Effector CD4-positive, alpha-beta T cell (primary cell): ENCODE data around the gene SYNPO.

Source experiments
- DNase-seq: peaks from one replicate; pipeline ENCODE4 v3.0.0-alpha.2; 2020

The SYNPO gene

GRCh38 chr5:150625831-150626746 lies 14.4 kb upstream of the SYNPO start:
- no peak for DNase-seq

- DNase-seq = no peak
Observed at GRCh38 chr5:150626853-150627276, 13.6 kb upstream of the SYNPO start.

DNA sequence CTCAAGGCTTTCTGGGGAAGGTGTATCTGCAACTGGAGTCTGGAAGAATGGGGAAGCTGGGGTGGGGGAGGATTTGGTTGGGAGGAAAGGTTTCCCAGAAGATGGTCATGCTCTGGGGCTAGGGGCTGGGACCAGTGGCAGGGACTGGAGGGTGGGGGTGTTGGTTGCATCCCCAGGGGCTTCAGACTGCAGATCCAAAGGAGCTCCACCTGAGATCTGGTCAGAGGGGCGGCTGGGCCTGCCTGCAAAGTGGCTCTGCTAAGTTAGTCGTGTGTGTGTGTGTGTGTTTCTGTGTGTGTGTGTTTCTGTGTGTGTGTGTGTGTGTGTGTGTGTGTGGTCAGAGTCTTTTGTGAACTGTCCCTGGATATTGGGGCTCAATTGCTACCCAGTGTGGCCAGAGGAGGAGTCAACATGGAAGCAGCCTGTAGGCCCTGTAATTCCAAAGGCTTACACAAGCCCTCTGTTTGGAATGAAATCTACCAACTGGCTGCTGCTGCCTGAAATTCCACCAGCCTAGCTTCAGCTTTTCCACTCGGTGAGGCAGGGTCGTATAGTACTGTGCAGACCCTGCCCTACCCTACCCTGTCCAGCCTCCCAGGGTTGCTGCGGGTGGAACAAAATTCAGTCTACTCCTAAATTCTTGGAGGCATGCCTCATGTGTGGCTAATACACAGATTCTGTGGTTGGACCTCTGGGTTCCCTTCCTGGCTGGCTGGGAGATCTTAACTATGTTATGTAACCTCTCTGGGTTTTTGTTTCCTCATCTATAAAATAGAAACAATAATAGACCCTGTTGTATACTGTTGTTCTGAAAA lies 12.5 kb upstream of the SYNPO start:
- DNase-seq = no peak

DNA sequence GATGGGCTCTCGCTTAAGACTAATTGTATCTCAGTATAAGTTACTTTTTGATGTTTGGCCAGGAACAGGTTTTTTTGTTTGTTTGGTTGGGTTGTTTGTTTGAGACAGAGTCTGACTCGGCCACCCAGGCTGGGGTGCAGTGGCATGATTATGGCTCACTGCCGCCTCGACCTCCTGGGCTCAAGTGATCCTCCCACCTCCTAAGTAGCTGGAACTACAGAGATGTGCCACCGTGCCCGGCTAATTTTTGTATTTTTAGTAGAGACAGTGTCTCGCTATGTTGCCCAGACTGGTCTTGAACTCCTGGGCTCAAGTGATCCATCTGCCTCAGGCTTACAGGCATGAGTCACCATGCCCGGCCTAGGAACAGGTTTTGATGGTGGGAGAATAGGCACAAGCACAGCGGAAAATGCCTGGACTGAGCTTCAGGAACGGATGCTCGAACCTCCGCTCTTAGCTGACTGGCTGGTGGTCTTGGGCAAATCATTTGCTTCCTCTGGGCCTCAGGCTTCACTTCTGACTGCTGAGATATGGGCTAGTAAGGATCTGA lies 11.4 kb upstream of the SYNPO start:
- DNase-seq = no peak

DNA sequence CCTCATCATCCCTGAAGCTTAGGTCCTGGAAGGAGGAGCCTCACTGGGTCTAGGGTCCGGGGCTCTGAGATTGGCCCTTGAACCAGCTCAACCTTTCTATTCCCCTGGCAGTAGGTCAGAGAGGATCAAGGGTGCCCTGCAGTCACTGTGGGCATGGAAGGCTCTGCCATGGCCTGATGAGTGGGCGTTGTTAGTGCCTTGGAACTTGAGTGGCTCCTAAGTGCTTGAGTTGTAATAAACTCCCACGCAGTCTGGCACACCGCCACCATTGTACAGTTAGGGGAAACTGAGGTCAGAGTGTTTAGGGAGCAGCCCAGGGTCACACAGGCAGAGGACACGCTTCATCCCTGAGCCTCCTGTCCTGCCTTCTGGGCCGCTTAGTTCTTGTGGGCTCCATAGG lies 10.4 kb upstream of the SYNPO start:
- no peak for DNase-seq

DNA sequence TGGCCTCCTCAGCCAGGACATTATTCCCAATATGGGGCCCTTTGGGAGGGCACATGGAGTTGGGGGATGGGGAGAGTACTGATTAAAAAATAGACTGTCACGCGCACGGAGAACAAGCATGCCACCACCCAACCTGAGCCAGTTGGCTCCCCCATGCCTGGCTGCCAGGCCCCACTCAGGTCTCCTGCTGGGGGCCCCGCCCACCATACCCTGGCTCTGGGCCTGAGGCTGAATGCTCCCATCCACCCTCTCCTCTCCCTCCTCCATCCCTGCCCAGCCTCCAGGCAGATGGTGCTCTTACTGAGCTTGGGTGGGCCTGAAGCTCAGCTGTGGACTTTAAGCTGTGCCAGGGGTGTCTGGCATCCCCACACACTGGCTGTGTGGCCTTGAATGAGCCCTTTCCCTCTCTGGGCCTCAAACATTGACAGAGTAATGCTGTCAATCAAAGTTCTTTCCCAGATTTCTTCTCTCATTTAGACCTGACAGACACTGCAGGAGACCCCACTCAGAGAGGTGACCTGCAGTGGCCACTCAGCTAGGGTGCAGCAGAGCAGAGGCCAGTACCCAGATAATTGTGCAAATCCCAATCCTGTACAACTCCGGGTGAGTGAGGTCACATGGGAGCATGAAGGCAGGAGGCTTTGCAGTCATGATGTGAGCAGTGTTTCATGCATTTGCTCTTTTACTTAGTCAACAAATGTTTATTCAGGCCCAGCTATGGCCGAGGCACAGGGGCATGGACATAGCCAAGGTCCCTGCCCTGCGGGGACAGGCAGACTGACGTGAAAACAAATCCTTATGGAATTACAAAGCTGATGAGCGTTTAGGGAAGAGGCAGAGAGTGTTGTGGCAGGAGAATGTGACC lies 9.8 kb upstream of the SYNPO start:
- DNase-seq = no peak

- no peak for DNase-seq
Observed at GRCh38 chr5:150631326-150631701, 9.1 kb upstream of the SYNPO start.

- DNase-seq = no peak
Observed at GRCh38 chr5:150632305-150633160, 7.9 kb upstream of the SYNPO start.

GRCh38 chr5:150633429-150633828 lies 7.0 kb upstream of the SYNPO start:
- no peak for DNase-seq

- no peak for DNase-seq
Observed at GRCh38 chr5:150636391-150637244, 3.8 kb upstream of the SYNPO start.

DNA sequence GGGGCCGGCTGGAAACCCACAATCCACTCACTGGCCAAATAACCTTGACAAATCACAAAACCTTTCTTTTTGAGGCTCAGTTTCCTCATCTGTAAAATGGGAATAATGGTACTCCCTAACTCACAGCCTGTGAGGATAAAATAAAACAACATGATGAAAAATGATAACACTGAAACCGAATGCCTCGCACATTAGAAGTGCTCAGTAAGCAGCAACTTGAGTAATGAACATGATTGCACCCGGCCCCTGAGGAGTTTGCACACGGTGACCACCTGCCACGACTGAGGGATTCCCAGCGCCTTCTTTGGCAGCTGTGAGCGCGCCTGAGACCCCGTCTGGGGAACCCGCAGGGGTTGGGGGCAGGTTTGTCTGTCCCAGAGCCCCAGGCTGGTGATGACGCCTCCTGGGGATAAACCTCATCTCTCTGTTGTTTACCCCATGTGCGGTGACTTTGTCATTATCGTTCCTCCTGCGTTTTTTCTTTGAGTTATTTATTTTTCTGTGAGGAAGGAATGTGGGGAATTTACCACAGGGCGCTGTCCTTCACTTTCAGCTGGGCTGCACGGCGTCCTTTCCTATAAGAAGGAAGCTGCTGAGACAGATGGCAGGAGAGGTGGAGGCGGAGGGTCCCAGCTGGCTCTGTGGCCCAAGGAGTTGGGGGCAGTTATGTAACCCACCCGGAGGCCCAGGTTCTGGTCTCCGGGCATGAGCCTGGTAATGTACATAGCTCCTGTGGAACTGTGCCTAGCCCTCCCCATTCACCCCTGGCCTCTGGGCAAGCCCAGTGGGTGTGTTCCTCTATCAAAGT lies 3.0 kb upstream of the SYNPO start:
- DNase-seq = no peak

DNA sequence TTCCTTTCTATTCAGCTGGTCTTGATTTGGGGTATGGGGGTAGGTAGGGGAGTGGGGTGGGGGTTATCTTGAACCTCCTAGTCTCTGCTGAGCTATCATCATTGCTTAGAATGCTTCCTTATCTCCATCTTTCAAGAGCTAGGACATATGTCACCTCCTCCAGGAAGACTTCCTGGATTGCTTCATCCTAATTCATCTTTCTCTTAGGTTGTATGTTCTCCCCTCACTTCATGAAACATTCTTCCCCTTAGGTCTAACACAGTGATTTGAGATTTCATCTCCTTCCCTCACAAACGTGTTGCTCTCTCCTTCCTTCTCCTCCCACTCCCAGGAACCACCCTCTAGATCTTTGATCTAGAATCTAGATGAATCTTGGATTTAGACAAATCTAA lies 2.4 kb upstream of the SYNPO start:
- no peak for DNase-seq

DNA sequence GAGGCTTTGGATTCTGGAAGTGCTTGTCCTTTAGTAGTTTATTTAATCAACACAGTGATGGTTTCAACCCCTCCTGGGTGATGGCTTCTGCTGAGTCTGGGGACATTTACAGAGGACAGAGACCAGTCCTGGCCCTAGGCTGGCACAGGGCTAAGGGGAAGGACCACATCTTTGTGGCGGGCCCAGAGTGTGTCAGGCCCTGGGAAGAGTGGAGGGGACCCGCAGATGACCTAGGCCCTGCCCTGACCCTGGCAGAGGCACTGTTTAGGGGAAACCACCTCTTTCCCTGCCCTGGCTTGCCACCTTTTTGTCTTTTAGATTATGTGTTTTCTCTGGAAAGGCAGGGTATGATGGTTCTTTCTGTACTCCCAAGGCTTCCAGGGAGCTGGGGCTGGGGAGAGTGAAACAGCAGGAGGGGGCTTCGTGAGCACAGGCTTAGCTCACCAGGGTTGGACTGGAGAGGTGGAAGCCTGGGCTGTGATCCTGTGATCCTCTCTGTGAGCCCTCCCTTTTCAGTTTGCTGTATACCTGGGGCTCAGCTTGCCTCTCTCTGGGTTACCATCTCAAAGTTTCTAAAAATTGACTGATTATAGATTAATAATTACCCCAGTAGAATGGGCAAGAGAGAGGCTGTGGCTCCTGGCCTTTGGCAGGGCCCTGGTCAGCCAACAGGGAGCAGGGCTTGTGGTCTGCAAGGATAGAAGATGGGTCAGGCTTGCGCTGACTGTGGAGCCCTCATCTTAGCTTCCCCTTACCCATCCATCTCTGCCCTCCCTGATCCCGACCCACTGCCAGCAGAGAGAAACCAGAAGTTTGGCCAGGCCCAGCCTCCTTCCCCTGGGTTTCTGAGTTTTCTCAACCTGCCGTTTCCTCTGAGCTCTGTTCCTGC lies 1.7 kb upstream of the SYNPO start:
- DNase-seq = no peak

DNA sequence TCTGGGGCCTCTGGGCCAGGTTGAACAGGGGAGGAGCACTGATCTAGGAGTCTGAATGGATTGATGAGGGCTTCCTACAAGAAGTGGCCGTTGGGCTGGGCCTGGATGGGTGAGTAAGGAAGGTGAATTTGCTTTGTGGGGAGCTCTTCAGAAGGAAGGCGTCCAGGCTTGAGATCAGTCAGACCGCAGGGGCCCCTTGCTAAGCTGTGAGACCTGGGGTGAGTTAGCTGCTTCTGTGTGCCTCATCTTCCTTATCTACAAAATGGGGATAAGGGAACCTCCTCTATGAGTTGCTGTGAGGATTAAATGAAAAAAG lies 1.1 kb upstream of the SYNPO start:
- DNase-seq = no peak

GRCh38 chr5:150639751-150640150 lies 709 bp upstream of the SYNPO start:
- no peak for DNase-seq

GRCh38 chr5:150641006-150641570 lies 628 bp downstream of the SYNPO start:
- no peak for DNase-seq

DNA sequence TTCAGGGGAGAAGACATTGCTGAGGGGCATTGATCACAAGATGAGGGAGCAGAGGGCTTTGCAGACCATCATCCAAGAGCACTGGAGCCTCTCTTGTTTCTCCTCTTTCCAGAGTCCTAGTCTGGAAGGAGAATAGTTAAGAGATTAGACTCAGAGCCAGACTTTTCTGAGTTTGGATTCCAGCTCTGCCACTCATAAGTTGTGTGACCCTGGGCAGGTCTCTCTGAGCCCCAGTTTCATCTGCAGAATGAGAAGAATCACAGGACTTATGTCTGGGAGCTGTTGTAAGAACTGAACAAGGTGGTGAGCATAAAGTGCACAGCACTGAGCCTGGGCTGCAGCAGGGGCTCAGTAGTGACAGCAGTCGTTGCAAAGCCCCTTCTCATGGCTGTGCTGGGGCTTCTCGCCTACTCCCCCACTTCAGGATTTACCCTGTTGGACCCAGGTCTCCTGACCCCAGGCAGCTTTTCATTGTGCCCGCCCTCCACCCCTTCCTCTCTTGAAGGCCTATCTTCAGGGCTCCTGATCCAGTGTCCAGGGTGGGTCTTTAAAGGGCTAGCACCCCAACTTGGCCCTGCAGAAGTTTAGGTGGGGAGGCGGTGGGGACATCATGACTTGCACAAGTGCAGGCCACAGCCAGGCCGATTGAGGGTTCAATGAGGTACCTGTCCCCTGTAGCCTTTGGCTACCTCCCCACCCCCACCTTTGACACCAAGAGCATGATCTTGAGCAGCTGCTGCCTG lies 1.5 kb downstream of the SYNPO start:
- no peak for DNase-seq

GRCh38 chr5:150642567-150642927 lies 2.1 kb downstream of the SYNPO start:
- DNase-seq = no peak
